Neural cell (in vitro differentiated cells): ENCODE results near the gene KCNS1. TPM values are rescaled to one million over a fixed set of nuclear protein-coding genes. Genes with fewer than 3 reads are reported as not detected.

Source experiments
- H2AFZ ChIP-seq: fragments of 200-600, 300-800 bp; sonication (generic), shearing (Covaris generic); 2 replicates; pipeline ENCODE4 v1.6.0; 2014; ENCODE audit warnings: low read depth, mild to moderate bottlenecking, antibody characterized with exemption, low read length, moderate library complexity
- H3F3A ChIP-seq: fragments of 200-600 bp; shearing (Covaris generic); 2 replicates; pipeline ENCODE4 v1.6.1; 2016; ENCODE audit warnings: mild to moderate bottlenecking, moderate library complexity, mixed read lengths, antibody characterized with exemption, low read length; ENCODE audit not compliant: insufficient read depth, poor library complexity, severe bottlenecking
- H3K27ac ChIP-seq: fragments of 200-600, 300-800 bp; sonication (generic), shearing (Covaris generic); 2 replicates; pipeline ENCODE4 v1.5.1; 2014; ENCODE audit warnings: mild to moderate bottlenecking, low read length, moderate library complexity
- H3K27me3 ChIP-seq: fragments of 300-800, 200-600 bp; sonication (generic), shearing (Covaris generic); 2 replicates; pipeline ENCODE4 v1.6.0; 2014; ENCODE audit warnings: mild to moderate bottlenecking, low read depth, low read length, moderate library complexity; ENCODE audit not compliant: insufficient read depth
- H3K36me3 ChIP-seq: fragments of 300-800, 200-600 bp; sonication (generic), shearing (Covaris generic); 2 replicates; pipeline ENCODE4 v1.5.1; 2014; ENCODE audit warnings: mild to moderate bottlenecking, antibody characterized with exemption, low read length, moderate library complexity; ENCODE audit not compliant: insufficient read depth
- H3K4me2 ChIP-seq: fragments of 300-800, 200-600 bp; sonication (generic), shearing (Covaris generic); 2 replicates; pipeline ENCODE4 v1.6.0; 2014; ENCODE audit warnings: mild to moderate bottlenecking, low read length
- H3K4me3 ChIP-seq: fragments of 300-800, 200-600 bp; sonication (generic), shearing (Covaris generic); 2 replicates; pipeline ENCODE4 v1.5.1; 2014; ENCODE audit warnings: mild to moderate bottlenecking, low read length, moderate library complexity
- H3K79me2 ChIP-seq: fragments of 200-600 bp; shearing (Covaris generic); replicated peaks from 2 replicates; pipeline ENCODE4 v1.6.0; 2014; ENCODE audit warnings: mild to moderate bottlenecking, low read length, moderate library complexity; ENCODE audit not compliant: insufficient read depth
- H3K9ac ChIP-seq: fragments of 300-800, 200-600 bp; sonication (generic), shearing (Covaris generic); 2 replicates; pipeline ENCODE4 v1.6.1; 2016; ENCODE audit warnings: mild to moderate bottlenecking, low read length, mixed read lengths
- H3K9me2 ChIP-seq: fragments of 200-600 bp; shearing (Covaris generic); 2 replicates; pipeline ENCODE4 v1.6.1; 2016; ENCODE audit warnings: mild to moderate bottlenecking, low read length, mixed read lengths; ENCODE audit not compliant: insufficient read depth
- H3K9me3 ChIP-seq: fragments of 200-600, 300-800 bp; sonication (generic), shearing (Covaris generic); 2 replicates; pipeline ENCODE4 v1.6.1; 2016; ENCODE audit warnings: mild to moderate bottlenecking, mixed run types, low read length, moderate library complexity, mixed read lengths
- H4K20me1 ChIP-seq: fragments of 200-600 bp; shearing (Covaris generic); 2 replicates; pipeline ENCODE4 v1.6.1; 2016; ENCODE audit warnings: mild to moderate bottlenecking, mixed run types; ENCODE audit not compliant: insufficient read depth
- EP300 ChIP-seq: fragments of 450-650 bp; conservative IDR thresholded peaks from 2 replicates; pipeline ENCODE4 v1.6.1; 2014; ENCODE audit warnings: antibody characterized with exemption, mild to moderate bottlenecking, moderate library complexity; ENCODE audit not compliant: poor library complexity, severe bottlenecking
- EZH2 ChIP-seq: fragments of 200-600, 300-800 bp; shearing (Covaris generic), sonication (generic); IDR thresholded peaks from 2 replicates; pipeline ENCODE4 v1.6.1; 2014; ENCODE audit warnings: antibody characterized with exemption, low read length, borderline replicate concordance, mild to moderate bottlenecking; ENCODE audit not compliant: insufficient read depth, poor library complexity, severe bottlenecking
- MXI1 ChIP-seq: fragments of 450-650 bp; conservative IDR thresholded peaks from 2 replicates; pipeline ENCODE4 v1.6.1; 2014; ENCODE audit warnings: antibody characterized with exemption, mild to moderate bottlenecking; ENCODE audit not compliant: poor library complexity, severe bottlenecking
- POLR2AphosphoS5 ChIP-seq: IDR thresholded peaks from 2 replicates; pipeline ENCODE4 v1.6.1; 2012
- RAD21 ChIP-seq: fragments of 450-650 bp; conservative IDR thresholded peaks from 2 replicates; pipeline ENCODE4 v1.6.1; 2014; ENCODE audit warnings: antibody characterized with exemption, mild to moderate bottlenecking, moderate library complexity
- SMC3 ChIP-seq: fragments of 450-650 bp; conservative IDR thresholded peaks from 2 replicates; pipeline ENCODE4 v1.6.1; 2014; ENCODE audit warnings: antibody characterized with exemption, mild to moderate bottlenecking, moderate library complexity; ENCODE audit not compliant: poor library complexity
- TAF1 ChIP-seq: IDR thresholded peaks from 2 replicates; pipeline ENCODE4 v1.6.1; 2012; ENCODE audit warnings: low read depth
- polyA plus RNA-seq: library from polyadenylated mRNA; depleted of rRNA; stranded (reverse); fragments of >200 nt; gene quantifications from 2 replicates; pipeline ENCODE4 v1.2.3, GENCODE V29; 2014
- TF ChIP-seq, protein P1 (sequence below): fragments of 450-650 bp; IDR thresholded peaks from 2 replicates; pipeline ENCODE4 v1.5.1; 2014; ENCODE audit warnings: antibody characterized with exemption, mild to moderate bottlenecking, moderate library complexity; ENCODE audit not compliant: poor library complexity, severe bottlenecking
- TF ChIP-seq, protein P2 (sequence below): IDR thresholded peaks from 2 replicates; pipeline ENCODE4 v1.6.1; 2012; ENCODE audit warnings: borderline replicate concordance

KCNS1 gene
- polyA plus RNA-seq, 1 donor from 2014 or later, result not detected

DNA sequence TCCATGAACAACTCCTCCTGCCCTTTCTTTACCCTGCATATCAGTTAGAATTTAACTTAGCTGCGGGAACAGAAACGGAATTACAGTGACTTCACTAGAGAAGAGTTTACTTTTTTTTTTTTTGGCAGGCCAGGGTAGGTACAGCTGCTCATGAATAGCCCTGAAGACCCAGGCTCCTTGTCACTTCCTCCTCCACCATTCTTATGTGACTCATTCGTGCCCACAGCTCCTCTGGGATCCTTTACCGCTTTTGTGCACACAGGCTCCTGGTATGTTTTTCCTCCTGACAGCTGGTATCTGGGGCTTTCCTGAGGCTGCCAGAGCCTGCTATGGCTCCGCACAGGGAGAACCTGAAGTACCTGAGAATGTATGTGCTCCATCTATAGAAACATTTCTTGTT is 3.9 kb upstream of the KCNS1 start:
- H3K36me3 ChIP-seq, result no peaks in the 10 kb centered on the region
- H3K9me3 ChIP-seq, result no peaks in the 10 kb centered on the region
- no peak overlapping the region for H3K4me2 ChIP-seq
- no peak overlapping the region for H3K9ac ChIP-seq
- H3K27ac ChIP-seq, result no peak overlapping the region
- H3K79me2 ChIP-seq, result no peaks in the 10 kb centered on the region
- no peaks in the 10 kb centered on the region for H3K9me2 ChIP-seq
- peaks cover 17% of the 10 kb centered on the region for H3K27me3 ChIP-seq
- no peaks in the 10 kb centered on the region for H4K20me1 ChIP-seq
- H3K4me3 ChIP-seq, result no peak overlapping the region
- H2AFZ ChIP-seq, result no peak overlapping the region
- H3F3A ChIP-seq, result no peaks in the 10 kb centered on the region
- TF ChIP-seq TAF1 (no peak), MXI1 (no peak), EZH2 (no peak), RAD21 (no peak), SMC3 (no peak), EP300 (no peak), POLR2AphosphoS5 (no peak)
- TF ChIP-seq, protein P1, sequence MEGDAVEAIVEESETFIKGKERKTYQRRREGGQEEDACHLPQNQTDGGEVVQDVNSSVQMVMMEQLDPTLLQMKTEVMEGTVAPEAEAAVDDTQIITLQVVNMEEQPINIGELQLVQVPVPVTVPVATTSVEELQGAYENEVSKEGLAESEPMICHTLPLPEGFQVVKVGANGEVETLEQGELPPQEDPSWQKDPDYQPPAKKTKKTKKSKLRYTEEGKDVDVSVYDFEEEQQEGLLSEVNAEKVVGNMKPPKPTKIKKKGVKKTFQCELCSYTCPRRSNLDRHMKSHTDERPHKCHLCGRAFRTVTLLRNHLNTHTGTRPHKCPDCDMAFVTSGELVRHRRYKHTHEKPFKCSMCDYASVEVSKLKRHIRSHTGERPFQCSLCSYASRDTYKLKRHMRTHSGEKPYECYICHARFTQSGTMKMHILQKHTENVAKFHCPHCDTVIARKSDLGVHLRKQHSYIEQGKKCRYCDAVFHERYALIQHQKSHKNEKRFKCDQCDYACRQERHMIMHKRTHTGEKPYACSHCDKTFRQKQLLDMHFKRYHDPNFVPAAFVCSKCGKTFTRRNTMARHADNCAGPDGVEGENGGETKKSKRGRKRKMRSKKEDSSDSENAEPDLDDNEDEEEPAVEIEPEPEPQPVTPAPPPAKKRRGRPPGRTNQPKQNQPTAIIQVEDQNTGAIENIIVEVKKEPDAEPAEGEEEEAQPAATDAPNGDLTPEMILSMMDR, result no peak
- TF ChIP-seq, protein P2, sequence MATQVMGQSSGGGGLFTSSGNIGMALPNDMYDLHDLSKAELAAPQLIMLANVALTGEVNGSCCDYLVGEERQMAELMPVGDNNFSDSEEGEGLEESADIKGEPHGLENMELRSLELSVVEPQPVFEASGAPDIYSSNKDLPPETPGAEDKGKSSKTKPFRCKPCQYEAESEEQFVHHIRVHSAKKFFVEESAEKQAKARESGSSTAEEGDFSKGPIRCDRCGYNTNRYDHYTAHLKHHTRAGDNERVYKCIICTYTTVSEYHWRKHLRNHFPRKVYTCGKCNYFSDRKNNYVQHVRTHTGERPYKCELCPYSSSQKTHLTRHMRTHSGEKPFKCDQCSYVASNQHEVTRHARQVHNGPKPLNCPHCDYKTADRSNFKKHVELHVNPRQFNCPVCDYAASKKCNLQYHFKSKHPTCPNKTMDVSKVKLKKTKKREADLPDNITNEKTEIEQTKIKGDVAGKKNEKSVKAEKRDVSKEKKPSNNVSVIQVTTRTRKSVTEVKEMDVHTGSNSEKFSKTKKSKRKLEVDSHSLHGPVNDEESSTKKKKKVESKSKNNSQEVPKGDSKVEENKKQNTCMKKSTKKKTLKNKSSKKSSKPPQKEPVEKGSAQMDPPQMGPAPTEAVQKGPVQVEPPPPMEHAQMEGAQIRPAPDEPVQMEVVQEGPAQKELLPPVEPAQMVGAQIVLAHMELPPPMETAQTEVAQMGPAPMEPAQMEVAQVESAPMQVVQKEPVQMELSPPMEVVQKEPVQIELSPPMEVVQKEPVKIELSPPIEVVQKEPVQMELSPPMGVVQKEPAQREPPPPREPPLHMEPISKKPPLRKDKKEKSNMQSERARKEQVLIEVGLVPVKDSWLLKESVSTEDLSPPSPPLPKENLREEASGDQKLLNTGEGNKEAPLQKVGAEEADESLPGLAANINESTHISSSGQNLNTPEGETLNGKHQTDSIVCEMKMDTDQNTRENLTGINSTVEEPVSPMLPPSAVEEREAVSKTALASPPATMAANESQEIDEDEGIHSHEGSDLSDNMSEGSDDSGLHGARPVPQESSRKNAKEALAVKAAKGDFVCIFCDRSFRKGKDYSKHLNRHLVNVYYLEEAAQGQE, result no peak

DNA sequence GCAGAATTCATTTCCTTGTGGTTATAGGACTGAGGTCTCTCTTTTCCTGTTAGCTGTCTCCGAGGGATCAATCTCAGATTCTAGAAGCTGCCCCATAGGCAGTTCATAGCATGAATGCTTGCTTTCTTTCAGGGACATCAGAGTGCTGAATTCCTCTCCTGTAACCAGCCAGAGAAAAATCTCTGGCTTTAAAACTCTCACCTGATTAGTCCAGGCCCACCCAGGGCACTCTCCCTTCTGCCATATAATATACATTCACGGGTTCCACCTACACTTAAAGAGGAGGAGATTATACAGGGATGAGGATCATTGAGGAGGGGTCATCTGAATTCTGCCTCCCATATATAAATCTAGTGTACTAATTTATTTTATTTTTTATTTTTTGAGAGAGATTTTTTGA is 2.1 kb upstream of the KCNS1 start:
- H3K9me2 ChIP-seq, result no peaks in the 10 kb centered on the region
- TF ChIP-seq EP300 (no peak), TAF1 (no peak), POLR2AphosphoS5 (no peak), EZH2 (no peak), SMC3 (no peak), RAD21 (no peak), MXI1 (no peak)
- TF ChIP-seq, protein P1, result no peak
- TF ChIP-seq, protein P2, result no peak
- peaks cover 29% of the 10 kb centered on the region for H3K27me3 ChIP-seq
- H3K4me2 ChIP-seq, result no peak overlapping the region
- no peaks in the 10 kb centered on the region for H3K9me3 ChIP-seq
- H4K20me1 ChIP-seq, result no peaks in the 10 kb centered on the region
- no peaks in the 10 kb centered on the region for H3F3A ChIP-seq
- H3K36me3 ChIP-seq, result no peaks in the 10 kb centered on the region
- H3K79me2 ChIP-seq, result no peaks in the 10 kb centered on the region
- H3K27ac ChIP-seq, result no peak overlapping the region
- H2AFZ ChIP-seq, result no peak overlapping the region
- no peak overlapping the region for H3K9ac ChIP-seq
- H3K4me3 ChIP-seq, result no peak overlapping the region
